Ovary (tissue), 9 donors: Measurements from ENCODE around the gene CSNK1G2. TPM values are rescaled to one million over a fixed set of nuclear protein-coding genes. Genes with fewer than 3 reads are reported as not detected.

ENCODE experiments used
- DNase-seq, 5 donors: peaks; one replicate each; pipeline ENCODE4 v3.0.0-alpha.2; 2019 to 2020
- H3K27ac ChIP-seq, 2 donors: fragments of 200-600 bp; one replicate each; pipeline versions ENCODE4 v1.5.1 to v1.8.0; 2019 to 2022
- H3K27me3 ChIP-seq: fragments of 200-600 bp; one replicate; pipeline ENCODE4 v1.8.0; 2022
- H3K36me3 ChIP-seq: fragments of 200-600 bp; sonication (generic); one replicate; pipeline ENCODE4 v1.5.1; 2019
- H3K4me1 ChIP-seq: one replicate; pipeline ENCODE4 v1.8.1; 2013; ENCODE audit warnings: mild to moderate bottlenecking, moderate library complexity; ENCODE audit not compliant: insufficient read depth
- H3K4me3 ChIP-seq: fragments of 200-600 bp; sonication (generic); one replicate; pipeline ENCODE4 v1.5.1; 2017
- H3K9me3 ChIP-seq, 2 donors: fragments of 200-600 bp in 1 of 2; sonication (generic) in 1 of 2; one replicate each; pipeline versions ENCODE4 v1.5.1 to v1.8.1; 2013 to 2019; ENCODE audit warnings: mild to moderate bottlenecking in 1 of 2, moderate library complexity in 1 of 2
- CTCF ChIP-seq, 3 donors: fragments of 450-650 bp in 2 of 3; fragments of 200-600 bp in 1 of 3; IDR thresholded peaks; one replicate each; pipeline versions ENCODE4 v1.5.1 to v1.8.0; 2016 to 2022; ENCODE audit warnings: antibody characterized with exemption in 3 of 3, mild to moderate bottlenecking in 1 of 3
- EP300 ChIP-seq: sonication (generic); formaldehyde crosslinking; IDR thresholded peaks from one replicate; pipeline ENCODE4 v1.6.1; 2017; ENCODE audit warnings: antibody characterized with exemption
- POLR2A ChIP-seq: fragments of 450-650 bp; IDR thresholded peaks from one replicate; pipeline ENCODE4 v1.6.1; 2017; ENCODE audit warnings: antibody characterized with exemption, mild to moderate bottlenecking, moderate library complexity
- WGBS, 3 donors: extraction: QIAGEN DNeasy Blood & Tissue Kit in 1 of 3; methylation state at CpG; one replicate each; pipeline versions ENCODE4 v1.1.5 to v1.1.7; 2013 to 2017; 5-methylcytosine and 5-hydroxymethylcytosine counted together
- intact Hi-C, 4 donors: fragments of 100-400 bp; cut with DNase I; formaldehyde crosslinking; loops; one replicate each; pipeline versions ENCODE4 v1.11.0 to v1.15.1; 2022 to 2023
- polyA plus RNA-seq, 2 donors: library from polyadenylated mRNA; stranded (reverse); fragments of 200-250 nt in 1 of 2; fragments of 350-450 nt in 1 of 2; fragmentation: Illumina TruSeq in 1 of 2; extraction: RNeasy Lipid Tissue Mini Kit (QIAGEN cat#74804) in 1 of 2; gene quantifications; one replicate each; pipeline ENCODE4 v1.2.3, GENCODE V29; 2013 to 2014
- total RNA-seq, 7 donors: library from RNA; depleted of rRNA in 2 of 7; stranded (reverse); fragments of >200 nt in 2 of 7; fragmentation: NEBNext Ultra II Directional in 3 of 7; extraction: Animal tissue kit (Norgen Biotek cat#: 25700) in 3 of 7; gene quantifications; one replicate each; pipeline versions ENCODE4 v1.1.0 to v1.2.4, GENCODE V29; 2016 to 2023
- donor health status: DM: no; HTN: no; CAD: no; lungs with moderate emphysema.
- donor health status: DM: no; HTN: no; CAD: no.
- donor health status: Bipolar disorder and iron deficiency.
- donor health status: DM: yes; HTN: yes; CAD: no.
- donor health status: DM: no; HTN: no; CAD: no.
- donor health status: DM: yes; HTN: yes; CAD: no.

CSNK1G2 gene
- total and polyA plus RNA-seq, 9 donors: 5.9 to 65.4 (median 50.3) TPM

GRCh38 chr19:1970003-1970805 is 29.2 kb downstream of the CSNK1G2 start:
- DNase-seq: no peak
- no peak overlapping the region for H3K27ac ChIP-seq

GRCh38 chr19:1970806-1971502 is 30.0 kb downstream of the CSNK1G2 start:
- Histone ChIP-seq H3K4me1 (no peaks in the 10 kb centered on the region), H3K27me3 (no peaks in the 10 kb centered on the region), H3K9me3 (no peaks in the 10 kb centered on the region), H3K27ac (no peak overlapping the region), H3K4me3 (no peak overlapping the region), H3K36me3 (no peaks in the 10 kb centered on the region)
- TF ChIP-seq CTCF (IDR thresholded peaks at IDR 0.05) (no peak), EP300 (no peak), POLR2A (no peak)
- WGBS, 3 donors: 89 to 92% (median 90%) methylated on average over 27 of the region's 27 CpGs
- intact Hi-C loops: no loop called here
- no peak for DNase-seq

More at GRCh38 chr19:1970003-1970805, 29.2 kb downstream of the CSNK1G2 start:
- Histone ChIP-seq H3K4me3 (no peak overlapping the region), H3K9me3 (no peaks in the 10 kb centered on the region), H3K4me1 (no peaks in the 10 kb centered on the region), H3K27me3 (no peaks in the 10 kb centered on the region), H3K36me3 (no peaks in the 10 kb centered on the region)
- no peak for TF ChIP-seq CTCF (IDR thresholded peaks at IDR 0.05)
- TF ChIP-seq POLR2A: no peak
- no peak for TF ChIP-seq EP300
- WGBS, 3 donors: 82 to 85% (median 84%) methylated on average over 38 of the region's 38 CpGs
- intact Hi-C loops: no loop called here

GRCh38 chr19:1974381-1975161 is 33.6 kb downstream of the CSNK1G2 start:
- H3K4me1 ChIP-seq: no peaks in the 10 kb centered on the region
- no peak overlapping the region for H3K4me3 ChIP-seq
- TF ChIP-seq EP300 (no peak), POLR2A (no peak), CTCF (IDR thresholded peaks at IDR 0.05) (no peak)
- intact Hi-C loops: no loop called here
- H3K9me3 ChIP-seq: no peaks in the 10 kb centered on the region
- DNase-seq: no peak
- 80 to 82% (median 81%) methylated on average over 27 to 28 of the region's 28 CpGs for WGBS, 3 donors
- H3K36me3 ChIP-seq: no peaks in the 10 kb centered on the region
- no peak overlapping the region for H3K27ac ChIP-seq
- H3K27me3 ChIP-seq: no peaks in the 10 kb centered on the region

- intact Hi-C loops: no loop called here
- Histone ChIP-seq H3K4me3 (no peak overlapping the region), H3K27me3 (no peaks in the 10 kb centered on the region), H3K27ac (no peak overlapping the region), H3K36me3 (no peaks in the 10 kb centered on the region), H3K9me3 (no peaks in the 10 kb centered on the region), H3K4me1 (no peaks in the 10 kb centered on the region)
- WGBS, 3 donors: 56 to 65% (median 62%) methylated on average over 19 to 20 of the region's 20 CpGs
- peak in 1 of 5 donors; percentile 39 for DNase-seq
- TF ChIP-seq CTCF (IDR thresholded peaks at IDR 0.05): no peak
- TF ChIP-seq POLR2A: no peak
- TF ChIP-seq EP300: no peak
These were observed 34.1 kb downstream of the CSNK1G2 start for GRCh38 chr19:1975162-1975480.
